K562 (cell line): ENCODE results near the gene PATL1. TPM values are rescaled to one million over a fixed set of nuclear protein-coding genes. Genes with fewer than 3 reads are reported as not detected.

Experiments
- CTCF ChIP-seq, 3 experiments: IDR thresholded peaks in 2 of 3; conservative IDR thresholded peaks in 1 of 3; 2 replicates each; pipeline ENCODE4 v1.5.1; 2011 to 2012; ENCODE audit warnings: low read length in 3 of 3, mild to moderate bottlenecking in 3 of 3, control low read depth in 2 of 3, improper control_type of control experiment in 1 of 3, inconsistent platforms in 1 of 3, low read depth in 1 of 3, mixed read lengths in 1 of 3, moderate library complexity in 1 of 3; ENCODE audit not compliant: insufficient read depth in 2 of 3
- EP300 ChIP-seq: IDR thresholded peaks from 2 replicates; pipeline ENCODE4 v1.6.1; 2012; ENCODE audit warnings: low read length, improper control_type of control experiment
- FOXJ2 ChIP-seq: fragments of 200-800 bp; sonication (Bioruptor generic); IDR thresholded peaks from 2 replicates; pipeline ENCODE4 v1.6.1; 2016; ENCODE audit warnings: missing genetic modification characterization, missing compliant biosample characterization
- MEIS2 ChIP-seq: fragments of 450-650 bp; IDR thresholded peaks from 2 replicates; pipeline ENCODE4 v1.6.1; 2014; ENCODE audit warnings: mild to moderate bottlenecking; ENCODE audit not compliant: partially characterized antibody
- PKNOX1 ChIP-seq: fragments of 450-650 bp; IDR thresholded peaks from 2 replicates; pipeline ENCODE4 v1.6.1; 2016
- RAD21 ChIP-seq, 2 experiments: fragments of 250-450 bp in 1 of 2; fragments of 450-650 bp in 1 of 2; sonication (Bioruptor Pico) in 1 of 2; formaldehyde crosslinking in 1 of 2; IDR thresholded peaks in 1 of 2; conservative IDR thresholded peaks in 1 of 2; 2 replicates each; pipeline versions ENCODE4 v1.4.0 to v1.8.0; 2020 to 2022; ENCODE audit warnings: mild to moderate bottlenecking in 2 of 2, moderate library complexity in 1 of 2
- SP2 ChIP-seq: IDR thresholded peaks from 2 replicates; pipeline ENCODE4 v1.6.1; 2011; ENCODE audit warnings: mild to moderate bottlenecking, low read depth, low read length, moderate library complexity; ENCODE audit not compliant: poor library complexity, severe bottlenecking; ENCODE audit errors: extremely low read depth
- SRSF9 ChIP-seq: fragments of 200-400 bp; formaldehyde crosslinking; IDR thresholded peaks from 2 replicates; pipeline ENCODE4 v1.6.1; 2017; ENCODE audit warnings: low read depth, low read length, borderline replicate concordance
- STAG1 ChIP-seq: sonication (generic); formaldehyde crosslinking; IDR thresholded peaks from 2 replicates; pipeline ENCODE4 v1.5.0; 2020; ENCODE audit warnings: missing genetic modification reagents, borderline replicate concordance
- ZNF407 ChIP-seq: fragments of 450-650 bp; IDR thresholded peaks from 2 replicates; pipeline ENCODE4 v1.6.1; 2016; ENCODE audit warnings: low read depth
- ZNF518B ChIP-seq: fragments of 250-450 bp; sonication (Bioruptor Pico); IDR thresholded peaks from 2 replicates; pipeline ENCODE4 v1.5.0; 2021; ENCODE audit warnings: mild to moderate bottlenecking, moderate library complexity
- polyA plus RNA-seq, 8 experiments: library from polyadenylated mRNA; depleted of rRNA in 4 of 8; stranded (reverse) in 5 of 8; unstranded in 3 of 8; fragments of >200 nt; fragmentation: Nextera tagmentation in 2 of 8; fragmentation: Illumina TruSeq in 1 of 8; extraction: Ambion mirVana in 2 of 8; extraction: Trizol in 1 of 8; gene quantifications; 2 replicates each; pipeline versions ENCODE4 v1.2.1 to v1.2.3, GENCODE V29; 2011 to 2014; ENCODE audit warnings: inconsistent platforms in 1 of 8, missing spikeins in 1 of 8
- total RNA-seq, 7 experiments: library from RNA; depleted of rRNA in 6 of 7; stranded (reverse); fragments of >200 nt in 6 of 7; fragmentation: Illumina TruSeq in 2 of 7; extraction: Trizol in 2 of 7; gene quantifications; 2 replicates each; pipeline versions ENCODE4 v1.2.1 to v1.2.3, GENCODE V29; 2011 to 2021; ENCODE audit warnings: low replicate concordance in 1 of 7

PATL1 gene
- total and polyA plus RNA-seq, 9 of the 15 experiments (the other 6 are each of a cell fraction or from before 2014, with no cell fraction given), result 3.2 to 48.0 (median 16.4) TPM

GRCh38 chr11:59615637-59616395 is 53.0 kb downstream of the PATL1 start, which contains the start of gene OSBP (continued):
- TF ChIP-seq ZNF518B (CRISPR knock-in tag) (no peak), STAG1 (CRISPR knock-in tag) (no peak), PKNOX1 (peak; percentile 100), RAD21 (CRISPR knock-in tag; conservative IDR thresholded peaks at IDR 0.05 in 1 of 2, IDR thresholded peaks at IDR 0.05 in 1 of 2) (no peak), EP300 (no peak), MEIS2 (peak; percentile 91), SP2 (peak; percentile 98), FOXJ2 (tag) (no peak), CTCF (IDR thresholded peaks at IDR 0.05 in 2 of 3, conservative IDR thresholded peaks at IDR 0.05 in 1 of 3; ENCODE audit: insufficient read depth in 2 of 3, low read depth in 1 of 3, low read length in 3 of 3) (0 out of 6 replicates have a peak, but pooled peaks of 1 of the 3 experiments have one; percentile 2), ZNF407 (no peak), SRSF9 (no peak)
